Spleen (tissue), 7 donors: ENCODE results near the gene SLC46A1.

Experiments
- CTCF ChIP-seq, 11 experiments: fragments of 200-600 bp in 7 of 11; fragments of 450-650 bp in 4 of 11; sonication (generic) in 4 of 11; IDR thresholded peaks in 8 of 11; conservative IDR thresholded peaks in 3 of 11; 1 replicate in 7 of 11; 2 replicates in 4 of 11; pipeline versions ENCODE4 v1.4.0 to v1.8.0; 2016 to 2021; ENCODE audit warnings: antibody characterized with exemption in 11 of 11, inconsistent platforms in 4 of 11, mild to moderate bottlenecking in 1 of 11
- POLR2A ChIP-seq, 3 donors: fragments of 450-650 bp; IDR thresholded peaks; one replicate each; pipeline ENCODE4 v1.5.1; 2017; ENCODE audit warnings: antibody characterized with exemption in 3 of 3, mild to moderate bottlenecking in 1 of 3
- POLR2AphosphoS5 ChIP-seq, 3 donors: sonication (generic); formaldehyde crosslinking; IDR thresholded peaks; one replicate each; pipeline ENCODE4 v1.5.1; 2017; ENCODE audit warnings: antibody characterized with exemption in 3 of 3
- donor health status: DM: no; HTN: no; CAD: no; lungs with moderate emphysema.
- donor health status: DM: no; HTN: no; CAD: no.
- donor health status: DM: no; HTN: no; CAD: no.

GRCh38 chr17:28369684-28370034 is 36.4 kb downstream of the SLC46A1 start:
- no peak for TF ChIP-seq CTCF (IDR thresholded peaks at IDR 0.05 in 8 of 11, conservative IDR thresholded peaks at IDR 0.05 in 3 of 11)
- TF ChIP-seq POLR2A (IDR thresholded peaks at IDR 0.05): no peak
- no peak for TF ChIP-seq POLR2AphosphoS5 (IDR thresholded peaks at IDR 0.05)
